Measurements from ENCODE around the gene DLGAP1.

Gene DLGAP1

DNA sequence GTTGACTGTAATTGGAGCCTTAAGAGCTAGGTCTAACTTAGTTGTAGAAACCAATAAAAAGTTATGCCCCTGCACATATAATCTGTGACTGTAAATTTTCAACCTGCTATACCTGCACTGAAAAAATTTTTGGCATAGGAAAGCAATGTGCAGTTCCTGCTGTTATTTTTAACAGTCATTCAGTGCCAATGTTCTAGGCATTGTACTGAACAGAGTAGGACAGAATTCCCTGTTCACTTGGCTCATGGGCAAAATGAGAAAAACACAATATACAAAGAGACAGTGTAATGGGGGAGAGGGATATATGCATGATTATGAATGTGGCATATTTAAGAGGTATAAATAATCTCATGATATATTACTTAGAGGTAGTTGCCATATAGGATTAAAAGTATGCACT is 547.2 kb downstream of the DLGAP1 start:
- no peak for ATAC-seq
- TF ChIP-seq TOX (CRISPR knock-in tag; IDR thresholded peaks at IDR 0.05; ENCODE audit: borderline replicate concordance) (no peak), TCF4 (CRISPR knock-in tag; IDR thresholded peaks at IDR 0.05; ENCODE audit: borderline replicate concordance) (no peak), GLIS3 (CRISPR knock-in tag; IDR thresholded peaks at IDR 0.05) (no peak), RARB (CRISPR knock-in tag; IDR thresholded peaks at IDR 0.05) (no peak)
- TF ChIP-seq, protein P1, sequence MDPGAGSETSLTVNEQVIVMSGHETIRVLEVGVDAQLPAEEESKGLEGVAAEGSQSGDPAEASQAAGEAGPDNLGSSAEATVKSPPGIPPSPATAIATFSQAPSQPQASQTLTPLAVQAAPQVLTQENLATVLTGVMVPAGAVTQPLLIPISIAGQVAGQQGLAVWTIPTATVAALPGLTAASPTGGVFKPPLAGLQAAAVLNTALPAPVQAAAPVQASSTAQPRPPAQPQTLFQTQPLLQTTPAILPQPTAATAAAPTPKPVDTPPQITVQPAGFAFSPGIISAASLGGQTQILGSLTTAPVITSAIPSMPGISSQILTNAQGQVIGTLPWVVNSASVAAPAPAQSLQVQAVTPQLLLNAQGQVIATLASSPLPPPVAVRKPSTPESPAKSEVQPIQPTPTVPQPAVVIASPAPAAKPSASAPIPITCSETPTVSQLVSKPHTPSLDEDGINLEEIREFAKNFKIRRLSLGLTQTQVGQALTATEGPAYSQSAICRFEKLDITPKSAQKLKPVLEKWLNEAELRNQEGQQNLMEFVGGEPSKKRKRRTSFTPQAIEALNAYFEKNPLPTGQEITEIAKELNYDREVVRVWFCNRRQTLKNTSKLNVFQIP (CRISPR knock-in tag; IDR thresholded peaks at IDR 0.05; ENCODE audit: borderline replicate concordance, low read depth) = no peak

DNA sequence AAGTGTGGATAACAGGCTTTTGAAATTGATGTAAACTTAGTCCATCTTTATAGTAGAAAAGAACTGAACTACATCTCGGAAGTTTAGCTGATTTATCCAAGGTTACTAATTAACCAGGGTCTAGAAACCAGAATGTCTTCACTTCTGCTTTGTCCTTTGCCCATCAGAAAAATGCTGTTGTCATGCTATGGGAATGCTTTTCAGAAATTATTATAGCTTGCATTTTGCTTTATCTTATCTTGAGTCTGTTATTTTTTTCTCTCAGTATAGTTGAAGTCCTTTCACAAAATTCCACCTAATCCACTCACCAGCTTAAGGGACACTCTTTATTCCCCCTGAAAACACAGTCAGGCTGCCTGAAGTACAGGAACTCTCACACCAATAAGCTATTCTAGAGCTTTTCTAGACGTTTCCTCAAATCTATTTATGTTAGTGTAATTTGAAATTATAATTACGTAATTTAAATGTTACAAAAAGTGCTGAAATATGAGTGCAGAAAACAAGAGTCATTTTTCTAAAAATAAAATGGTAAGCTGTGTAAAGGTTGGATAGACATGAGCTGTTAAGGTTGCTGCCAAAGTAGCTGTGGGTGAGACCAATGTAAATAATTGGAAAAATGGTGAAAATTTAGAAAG is 548.9 kb downstream of the DLGAP1 start:
- TF ChIP-seq, protein P1 (CRISPR knock-in tag; IDR thresholded peaks at IDR 0.05; ENCODE audit: borderline replicate concordance, low read depth) = no peak
- no peak for TF ChIP-seq ZNF70 (CRISPR knock-in tag; IDR thresholded peaks at IDR 0.05)
- TF ChIP-seq ZFP3 (CRISPR knock-in tag; IDR thresholded peaks at IDR 0.05) = no peak
- TF ChIP-seq ZNF565 (CRISPR knock-in tag; conservative IDR thresholded peaks at IDR 0.05; ENCODE audit: low read depth) = no peak
- TF ChIP-seq BACH2 (CRISPR knock-in tag; IDR thresholded peaks at IDR 0.05; ENCODE audit: borderline replicate concordance) = no peak
- no peak for TF ChIP-seq GLIS3 (CRISPR knock-in tag; IDR thresholded peaks at IDR 0.05)
- no peak for TF ChIP-seq CSDC2 (CRISPR knock-in tag; IDR thresholded peaks at IDR 0.05)
- TF ChIP-seq ZNF8 (CRISPR knock-in tag; IDR thresholded peaks at IDR 0.05) = no peak
- no peak for TF ChIP-seq SNAI2 (CRISPR knock-in tag; IDR thresholded peaks at IDR 0.05)
- no peak for TF ChIP-seq ESRRG (CRISPR knock-in tag; IDR thresholded peaks at IDR 0.05)
- no peak for TF ChIP-seq ISL1 (CRISPR knock-in tag; IDR thresholded peaks at IDR 0.05)
- TF ChIP-seq, protein P2, sequence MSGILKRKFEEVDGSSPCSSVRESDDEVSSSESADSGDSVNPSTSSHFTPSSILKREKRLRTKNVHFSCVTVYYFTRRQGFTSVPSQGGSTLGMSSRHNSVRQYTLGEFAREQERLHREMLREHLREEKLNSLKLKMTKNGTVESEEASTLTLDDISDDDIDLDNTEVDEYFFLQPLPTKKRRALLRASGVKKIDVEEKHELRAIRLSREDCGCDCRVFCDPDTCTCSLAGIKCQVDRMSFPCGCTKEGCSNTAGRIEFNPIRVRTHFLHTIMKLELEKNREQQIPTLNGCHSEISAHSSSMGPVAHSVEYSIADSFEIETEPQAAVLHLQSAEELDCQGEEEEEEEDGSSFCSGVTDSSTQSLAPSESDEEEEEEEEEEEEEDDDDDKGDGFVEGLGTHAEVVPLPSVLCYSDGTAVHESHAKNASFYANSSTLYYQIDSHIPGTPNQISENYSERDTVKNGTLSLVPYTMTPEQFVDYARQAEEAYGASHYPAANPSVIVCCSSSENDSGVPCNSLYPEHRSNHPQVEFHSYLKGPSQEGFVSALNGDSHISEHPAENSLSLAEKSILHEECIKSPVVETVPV (CRISPR knock-in tag; IDR thresholded peaks at IDR 0.05) = no peak
- TF ChIP-seq, protein P3, sequence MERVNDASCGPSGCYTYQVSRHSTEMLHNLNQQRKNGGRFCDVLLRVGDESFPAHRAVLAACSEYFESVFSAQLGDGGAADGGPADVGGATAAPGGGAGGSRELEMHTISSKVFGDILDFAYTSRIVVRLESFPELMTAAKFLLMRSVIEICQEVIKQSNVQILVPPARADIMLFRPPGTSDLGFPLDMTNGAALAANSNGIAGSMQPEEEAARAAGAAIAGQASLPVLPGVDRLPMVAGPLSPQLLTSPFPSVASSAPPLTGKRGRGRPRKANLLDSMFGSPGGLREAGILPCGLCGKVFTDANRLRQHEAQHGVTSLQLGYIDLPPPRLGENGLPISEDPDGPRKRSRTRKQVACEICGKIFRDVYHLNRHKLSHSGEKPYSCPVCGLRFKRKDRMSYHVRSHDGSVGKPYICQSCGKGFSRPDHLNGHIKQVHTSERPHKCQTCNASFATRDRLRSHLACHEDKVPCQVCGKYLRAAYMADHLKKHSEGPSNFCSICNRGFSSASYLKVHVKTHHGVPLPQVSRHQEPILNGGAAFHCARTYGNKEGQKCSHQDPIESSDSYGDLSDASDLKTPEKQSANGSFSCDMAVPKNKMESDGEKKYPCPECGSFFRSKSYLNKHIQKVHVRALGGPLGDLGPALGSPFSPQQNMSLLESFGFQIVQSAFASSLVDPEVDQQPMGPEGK (CRISPR knock-in tag; IDR thresholded peaks at IDR 0.05; ENCODE audit: borderline replicate concordance) = no peak
- no peak for TF ChIP-seq TCF4 (CRISPR knock-in tag; IDR thresholded peaks at IDR 0.05; ENCODE audit: borderline replicate concordance)
- ATAC-seq = no peak

DNA sequence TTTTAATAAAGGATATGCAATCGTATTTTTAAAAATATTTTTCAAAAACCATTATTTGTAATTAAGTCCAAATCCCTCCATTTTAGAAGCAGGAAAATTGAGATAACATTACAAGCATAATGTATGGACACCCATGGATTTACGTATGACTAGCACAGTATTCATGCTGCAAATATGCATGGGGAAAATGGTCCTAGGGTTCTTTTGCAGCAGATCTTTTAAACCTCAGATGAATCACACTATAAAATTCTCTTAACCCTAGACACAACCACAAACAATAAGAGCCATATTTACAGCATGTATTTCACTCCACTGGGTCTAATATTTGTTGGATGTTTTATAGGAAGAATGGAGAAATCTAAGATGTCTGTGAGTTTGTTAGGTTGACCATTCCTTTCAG is 551.8 kb downstream of the DLGAP1 start:
- no peak for ATAC-seq
- TF ChIP-seq, protein P3 (CRISPR knock-in tag; IDR thresholded peaks at IDR 0.05; ENCODE audit: borderline replicate concordance) = no peak
- no peak for TF ChIP-seq ISL1 (CRISPR knock-in tag; IDR thresholded peaks at IDR 0.05)

DNA sequence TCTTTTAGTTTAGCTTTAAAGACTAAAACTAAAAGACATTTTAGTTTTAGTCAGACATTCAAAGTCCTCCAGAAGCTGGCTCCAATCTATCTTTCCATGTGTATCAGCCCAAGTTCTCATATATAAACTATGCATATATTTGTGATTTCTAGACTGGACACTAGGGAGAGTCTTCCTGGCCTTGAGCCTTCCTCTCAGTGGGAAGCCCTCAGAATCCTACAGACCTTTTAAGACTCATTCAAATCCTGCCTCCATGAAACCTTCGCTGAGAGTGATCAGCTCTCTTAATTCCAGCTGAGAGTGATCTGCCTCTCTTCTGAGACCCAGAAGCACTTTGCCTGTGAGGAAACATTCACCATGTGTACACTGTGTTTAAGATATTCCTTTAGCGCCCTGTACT is 552.4 kb downstream of the DLGAP1 start:
- TF ChIP-seq SNAI2 (CRISPR knock-in tag; IDR thresholded peaks at IDR 0.05) = no peak
- TF ChIP-seq TOX (CRISPR knock-in tag; IDR thresholded peaks at IDR 0.05; ENCODE audit: borderline replicate concordance) = no peak
- TF ChIP-seq ZC3H10 (CRISPR knock-in tag; IDR thresholded peaks at IDR 0.05) = no peak
- no peak for TF ChIP-seq ZFP30 (CRISPR knock-in tag; IDR thresholded peaks at IDR 0.05)
- TF ChIP-seq ARNTL (CRISPR knock-in tag; IDR thresholded peaks at IDR 0.05; ENCODE audit: borderline replicate concordance, low read depth) = no peak
- no peak for ATAC-seq

All from SK-N-SH treated with all-trans-retinoic acid at 6 μM for 48 hours (cell line).